ENCODE results near the gene ANKMY1. TPM values are rescaled to one million over a fixed set of nuclear protein-coding genes. Genes with fewer than 3 reads are reported as not detected.

ANKMY1 gene
- total RNA-seq, 1 experiment from 2014 or later, result 8.2 TPM

- DNase-seq (ENCODE audit: low read depth), result no peak
Measured at GRCh38 chr2:240436683-240437550, 120.9 kb downstream of the ANKMY1 start.

GRCh38 chr2:240435948-240436682, 121.7 kb downstream of the ANKMY1 start:
- DNase-seq (ENCODE audit: low read depth), result no peak

GRCh38 chr2:240435457-240435947, 122.3 kb downstream of the ANKMY1 start, which contains the start of gene GPC1:
Gene GPC1 (plus strand): TSS chr2:240435663. CDS start chr2:240435919, 256 bp downstream.
- DNase-seq (ENCODE audit: low read depth), result peak; percentile 76

GRCh38 chr2:240434728-240435456, 122.9 kb downstream of the ANKMY1 start:
- peak; percentile 94 for DNase-seq (ENCODE audit: low read depth)

GRCh38 chr2:240433973-240434727, 123.6 kb downstream of the ANKMY1 start:
- DNase-seq (ENCODE audit: low read depth), result peak; percentile 96

GRCh38 chr2:240432820-240433801, 124.7 kb downstream of the ANKMY1 start:
- no peak for DNase-seq (ENCODE audit: low read depth)

GRCh38 chr2:240432430-240432819, 125.4 kb downstream of the ANKMY1 start:
- DNase-seq (ENCODE audit: low read depth), result no peak

- no peak for DNase-seq (ENCODE audit: low read depth)
Measured at GRCh38 chr2:240431661-240432424, 125.9 kb downstream of the ANKMY1 start.

GRCh38 chr2:240431271-240431660, 126.5 kb downstream of the ANKMY1 start:
- no peak for DNase-seq (ENCODE audit: low read depth)

GRCh38 chr2:240430595-240430994, 127.2 kb downstream of the ANKMY1 start:
- DNase-seq (ENCODE audit: low read depth), result no peak

GRCh38 chr2:240429872-240430491, 127.8 kb downstream of the ANKMY1 start:
- DNase-seq (ENCODE audit: low read depth), result no peak

Other genes with a start within 250 kb of the ANKMY1 start
- 118 and 124 TPM in 2 replicates for gene GPC1, start 122.3 kb downstream of the ANKMY1 start, total RNA-seq (2014; rRNA removed)
- gene DUSP28, start 2.4 kb upstream of the ANKMY1 start, total RNA-seq (2014; rRNA removed), result 6.1 and 6.4 TPM in 2 replicates
- 13.6 and 16.7 TPM in 2 replicates for gene RNPEPL1, start 10.5 kb upstream of the ANKMY1 start, total RNA-seq (2014; rRNA removed)
- gene CAPN10, start 28.7 kb upstream of the ANKMY1 start, total RNA-seq (2014; rRNA removed), result 20.5 and 23.1 TPM in 2 replicates
- gene GPR35, start 67.5 kb upstream of the ANKMY1 start, total RNA-seq (2014; rRNA removed), result 0.11 and 1.0 TPM in 2 replicates
- not detected in 2 replicates for gene AQP12B, start 124.9 kb upstream of the ANKMY1 start, total RNA-seq (2014; rRNA removed)
- gene AQP12A, start 133.9 kb upstream of the ANKMY1 start, total RNA-seq (2014; rRNA removed), result not detected in 2 replicates

Measured in LHCN-M2 (cell line).